Skeletal muscle satellite cell (primary cell): Measurements from ENCODE around the gene TFF2.

Experiments
- H3K27me3 ChIP-seq: 2 replicates; pipeline ENCODE4 v1.7.0; 2013; ENCODE audit warnings: low read length; ENCODE audit not compliant: control insufficient read depth, insufficient read depth
- H3K36me3 ChIP-seq: 2 replicates; pipeline ENCODE4 v1.7.0; 2013; ENCODE audit warnings: mild to moderate bottlenecking, control low read depth, low read length; ENCODE audit not compliant: insufficient read depth
- H3K4me1 ChIP-seq: 2 replicates; pipeline ENCODE4 v1.7.0; 2013; ENCODE audit warnings: low read length; ENCODE audit not compliant: control insufficient read depth, insufficient read depth
- H3K4me2 ChIP-seq: 2 replicates; pipeline ENCODE4 v1.7.0; 2013; ENCODE audit warnings: mild to moderate bottlenecking, low read length
- H3K4me3 ChIP-seq: 2 replicates; pipeline ENCODE4 v1.7.0; 2013; ENCODE audit warnings: low read length
- H3K9ac ChIP-seq: 2 replicates; pipeline ENCODE4 v1.7.0; 2013; ENCODE audit warnings: mild to moderate bottlenecking, low read depth, low read length, moderate library complexity
- H3K9me3 ChIP-seq: replicated peaks from 2 replicates; pipeline ENCODE4 v1.7.0; 2013; ENCODE audit warnings: mild to moderate bottlenecking, control low read depth, low read length

Gene TFF2

GRCh38 chr21:42311816-42312625, 38.8 kb downstream of the TFF2 start:
- H3K9me3 ChIP-seq: no peaks in the 10 kb centered on the region
- H3K4me3 ChIP-seq: no peak overlapping the region
- H3K4me2 ChIP-seq: no peak overlapping the region
- peaks cover 39% of the 10 kb centered on the region for H3K27me3 ChIP-seq
- no peaks in the 10 kb centered on the region for H3K4me1 ChIP-seq
- H3K36me3 ChIP-seq: no peaks in the 10 kb centered on the region
- H3K9ac ChIP-seq: no peak overlapping the region

- H3K4me2 ChIP-seq: no peak overlapping the region
- H3K36me3 ChIP-seq: no peaks in the 10 kb centered on the region
- no peak overlapping the region for H3K4me3 ChIP-seq
- no peak overlapping the region for H3K9ac ChIP-seq
- no peaks in the 10 kb centered on the region for H3K9me3 ChIP-seq
- peaks cover 41% of the 10 kb centered on the region for H3K27me3 ChIP-seq
- H3K4me1 ChIP-seq: no peaks in the 10 kb centered on the region
These were observed 39.6 kb downstream of the TFF2 start for GRCh38 chr21:42311160-42311559.

- H3K9me3 ChIP-seq: no peaks in the 10 kb centered on the region
- H3K27me3 ChIP-seq: peaks cover 41% of the 10 kb centered on the region
- H3K36me3 ChIP-seq: no peaks in the 10 kb centered on the region
- H3K4me3 ChIP-seq: no peak overlapping the region
- no peak overlapping the region for H3K9ac ChIP-seq
- no peak overlapping the region for H3K4me2 ChIP-seq
- no peaks in the 10 kb centered on the region for H3K4me1 ChIP-seq
These were observed 40.3 kb downstream of the TFF2 start for GRCh38 chr21:42310411-42311001.

GRCh38 chr21:42309753-42310213, 41.0 kb downstream of the TFF2 start:
- H3K4me3 ChIP-seq: no peak overlapping the region
- no peak overlapping the region for H3K9ac ChIP-seq

GRCh38 chr21:42308914-42309752, 41.7 kb downstream of the TFF2 start:
- Histone ChIP-seq H3K4me1 (no peaks in the 10 kb centered on the region), H3K9ac (no peak overlapping the region), H3K4me2 (no peak overlapping the region), H3K27me3 (peaks cover 43% of the 10 kb centered on the region), H3K4me3 (no peak overlapping the region), H3K9me3 (no peaks in the 10 kb centered on the region), H3K36me3 (no peaks in the 10 kb centered on the region)

More at GRCh38 chr21:42309753-42310213, 41.0 kb downstream of the TFF2 start:
- no peaks in the 10 kb centered on the region for H3K36me3 ChIP-seq
- H3K4me1 ChIP-seq: no peaks in the 10 kb centered on the region
- H3K27me3 ChIP-seq: peaks cover 41% of the 10 kb centered on the region
- no peaks in the 10 kb centered on the region for H3K9me3 ChIP-seq
- H3K4me2 ChIP-seq: no peak overlapping the region

GRCh38 chr21:42308161-42308913, 42.5 kb downstream of the TFF2 start:
- H3K36me3 ChIP-seq: no peaks in the 10 kb centered on the region
- no peak overlapping the region for H3K4me3 ChIP-seq
- peaks cover 38% of the 10 kb centered on the region for H3K27me3 ChIP-seq
- H3K4me2 ChIP-seq: no peak overlapping the region
- H3K4me1 ChIP-seq: no peaks in the 10 kb centered on the region
- H3K9ac ChIP-seq: no peak overlapping the region
- H3K9me3 ChIP-seq: no peaks in the 10 kb centered on the region

- Histone ChIP-seq H3K4me1 (no peaks in the 10 kb centered on the region), H3K4me3 (no peak overlapping the region), H3K4me2 (no peak overlapping the region), H3K36me3 (no peaks in the 10 kb centered on the region), H3K9ac (no peak overlapping the region), H3K9me3 (no peaks in the 10 kb centered on the region), H3K27me3 (peaks cover 39% of the 10 kb centered on the region)
These were observed 43.7 kb downstream of the TFF2 start for GRCh38 chr21:42307106-42307505.

GRCh38 chr21:42306366-42307035, 44.3 kb downstream of the TFF2 start:
- Histone ChIP-seq H3K9ac (no peak overlapping the region), H3K36me3 (no peaks in the 10 kb centered on the region), H3K4me3 (no peak overlapping the region), H3K9me3 (no peaks in the 10 kb centered on the region), H3K27me3 (peaks cover 36% of the 10 kb centered on the region), H3K4me2 (no peak overlapping the region), H3K4me1 (no peaks in the 10 kb centered on the region)

GRCh38 chr21:42305707-42306147, 45.1 kb downstream of the TFF2 start:
- Histone ChIP-seq H3K36me3 (no peaks in the 10 kb centered on the region), H3K9ac (no peak overlapping the region), H3K4me2 (no peak overlapping the region), H3K4me3 (no peak overlapping the region), H3K27me3 (peaks cover 33% of the 10 kb centered on the region), H3K4me1 (no peaks in the 10 kb centered on the region), H3K9me3 (no peaks in the 10 kb centered on the region)

- H3K4me2 ChIP-seq: no peak overlapping the region
- no peaks in the 10 kb centered on the region for H3K36me3 ChIP-seq
- H3K9ac ChIP-seq: no peak overlapping the region
- no peak overlapping the region for H3K4me3 ChIP-seq
- no peaks in the 10 kb centered on the region for H3K9me3 ChIP-seq
- H3K27me3 ChIP-seq: peaks cover 25% of the 10 kb centered on the region
- H3K4me1 ChIP-seq: no peaks in the 10 kb centered on the region
These were observed 46.0 kb downstream of the TFF2 start for GRCh38 chr21:42304556-42305454.
